ENCODE results near the gene CMIP. TPM values are rescaled to one million over a fixed set of nuclear protein-coding genes. Genes with fewer than 3 reads are reported as not detected.

The CMIP gene
- total RNA-seq, 1 donor from 2014 or later = 19.8 TPM

DNA sequence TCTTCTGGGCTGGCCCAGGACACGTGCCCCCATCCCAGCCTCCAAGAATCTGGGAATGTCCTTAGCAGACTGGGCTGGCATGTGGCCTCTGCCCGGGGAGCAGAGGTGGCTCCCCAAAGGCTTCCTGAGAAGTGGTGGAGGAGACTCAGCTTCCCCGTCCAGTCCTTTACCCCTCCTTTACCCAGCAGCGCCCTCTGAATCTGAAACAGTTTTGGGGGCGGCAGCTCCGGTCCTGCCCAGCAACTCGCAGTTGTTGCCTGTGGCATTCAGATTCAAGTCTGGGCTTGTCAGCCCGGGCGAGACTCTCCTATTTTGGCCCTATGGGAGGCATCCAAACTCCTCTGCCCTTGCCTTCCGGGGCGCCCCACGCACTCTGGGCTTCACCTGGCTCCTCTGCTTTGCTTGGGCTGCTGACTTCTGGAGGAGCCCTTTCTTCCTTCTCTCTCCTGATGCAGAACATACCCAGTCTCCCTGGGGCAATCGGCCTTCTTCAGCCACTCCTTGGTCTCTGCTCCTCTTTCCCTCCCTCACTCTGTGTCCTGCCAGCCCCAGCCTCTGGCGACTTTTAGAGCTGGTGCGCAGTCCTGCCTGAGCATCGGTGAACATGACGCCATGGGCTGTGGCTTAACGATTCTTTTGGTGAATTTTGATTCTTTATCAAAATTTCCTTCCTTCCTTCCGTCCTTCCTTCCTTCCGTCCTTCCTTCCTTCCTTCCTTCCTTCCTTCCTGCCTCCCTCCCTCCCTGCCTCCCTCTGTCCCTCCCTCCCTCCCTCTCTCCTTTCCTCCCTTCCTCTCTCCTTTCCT, 55.2 kb downstream of the CMIP start:
- DNase-seq (ENCODE audit: low spot score) = no peak
- intact Hi-C loops (cut with DNase I) = no loop called here

- DNase-seq (ENCODE audit: low spot score) = no peak
- intact Hi-C loops (cut with DNase I) = no loop called here
Measured at GRCh38 chr16:81500833-81501521, 56.4 kb downstream of the CMIP start.

- intact Hi-C loops (cut with DNase I) = no loop called here
- no peak for DNase-seq (ENCODE audit: low spot score)
Measured at GRCh38 chr16:81502396-81503070, 57.9 kb downstream of the CMIP start.

DNA sequence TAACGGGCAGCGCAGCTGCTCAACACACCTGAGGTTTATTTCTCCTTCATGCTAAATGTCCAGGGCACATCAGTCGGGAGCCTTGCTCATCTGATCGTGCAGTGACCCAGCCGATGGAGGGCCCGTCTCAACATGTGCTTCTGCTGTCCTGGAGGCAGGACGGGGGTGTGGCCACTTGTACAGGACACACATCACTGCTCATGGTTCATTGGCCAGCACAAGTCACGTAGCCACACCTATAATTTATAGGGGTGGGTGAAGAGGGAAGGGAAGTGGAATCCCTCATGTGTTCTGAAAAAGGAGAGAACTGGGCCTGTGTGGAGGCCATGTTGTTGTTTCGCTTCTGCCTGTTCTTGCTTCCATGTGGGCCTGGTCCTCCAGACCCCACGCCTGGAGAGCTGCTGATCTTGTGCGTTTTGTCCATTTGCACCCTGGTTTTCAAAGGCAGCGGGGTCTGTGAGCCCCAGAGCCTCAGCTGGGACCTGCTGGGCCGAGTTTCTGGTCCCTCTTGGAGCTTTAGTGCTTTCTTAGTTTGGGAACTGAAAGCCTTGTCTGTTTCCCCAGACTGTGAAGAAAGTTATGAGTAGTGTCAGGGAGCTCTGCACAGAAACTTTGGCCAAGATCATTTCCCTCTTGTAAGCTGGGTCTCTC, 60.5 kb downstream of the CMIP start:
- no peak for DNase-seq (ENCODE audit: low spot score)
- intact Hi-C loops (cut with DNase I) = no loop called here

GRCh38 chr16:81509404-81509803, 64.8 kb downstream of the CMIP start:
- intact Hi-C loops (cut with DNase I) = no loop called here
- no peak for DNase-seq (ENCODE audit: low spot score)

- intact Hi-C loops (cut with DNase I) = no loop called here
Measured at GRCh38 chr16:81510016-81510415, 65.4 kb downstream of the CMIP start.

GRCh38 chr16:81511371-81511770, 66.8 kb downstream of the CMIP start:
- no peak for DNase-seq (ENCODE audit: low spot score)
- intact Hi-C loops (cut with DNase I) = no loop called here

More at GRCh38 chr16:81510016-81510415, 65.4 kb downstream of the CMIP start:
- DNase-seq (ENCODE audit: low spot score) = no peak

DNA sequence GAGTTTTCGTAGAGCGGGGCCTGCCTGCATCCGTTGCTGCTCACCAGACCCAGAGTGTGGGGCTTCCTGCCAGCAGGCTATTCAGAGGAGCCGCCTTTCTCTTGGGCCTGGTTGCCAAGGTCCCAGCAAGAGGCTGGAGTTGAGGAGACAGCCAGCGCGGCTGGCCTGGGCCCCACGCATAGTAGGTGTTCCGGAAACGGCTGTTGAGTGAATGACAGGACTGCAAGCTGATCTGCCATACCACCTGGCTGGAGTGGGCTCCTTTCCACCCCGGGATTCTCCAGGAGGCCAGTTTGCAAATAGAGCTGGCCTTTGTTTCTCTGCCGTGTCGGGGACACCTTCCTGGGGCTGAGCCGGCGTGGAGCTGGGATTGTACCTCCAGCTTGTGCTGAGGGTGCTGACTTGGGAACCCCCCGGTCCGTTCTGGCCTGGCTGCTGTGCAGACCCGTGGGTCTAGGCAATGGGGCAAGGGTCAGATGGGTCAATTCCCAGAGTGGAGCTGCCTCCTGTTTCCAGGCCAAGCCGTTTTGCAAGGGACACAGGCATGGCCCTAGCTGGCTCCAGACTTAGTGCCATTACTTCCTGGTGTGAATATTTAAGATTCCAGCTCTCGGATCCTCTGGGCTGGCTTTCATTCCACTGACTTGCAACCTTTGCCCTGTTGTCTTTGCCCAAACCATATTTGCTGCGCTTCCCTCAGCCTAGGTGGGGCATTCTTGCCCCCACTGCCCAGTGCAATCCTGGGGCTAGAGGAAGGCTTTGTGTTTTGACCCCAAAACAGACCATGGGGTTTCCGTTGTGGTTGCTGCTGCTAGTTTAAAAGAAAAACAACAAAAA, 68.8 kb downstream of the CMIP start:
- intact Hi-C loops (cut with DNase I) = no loop called here
- DNase-seq (ENCODE audit: low spot score) = no peak

DNA sequence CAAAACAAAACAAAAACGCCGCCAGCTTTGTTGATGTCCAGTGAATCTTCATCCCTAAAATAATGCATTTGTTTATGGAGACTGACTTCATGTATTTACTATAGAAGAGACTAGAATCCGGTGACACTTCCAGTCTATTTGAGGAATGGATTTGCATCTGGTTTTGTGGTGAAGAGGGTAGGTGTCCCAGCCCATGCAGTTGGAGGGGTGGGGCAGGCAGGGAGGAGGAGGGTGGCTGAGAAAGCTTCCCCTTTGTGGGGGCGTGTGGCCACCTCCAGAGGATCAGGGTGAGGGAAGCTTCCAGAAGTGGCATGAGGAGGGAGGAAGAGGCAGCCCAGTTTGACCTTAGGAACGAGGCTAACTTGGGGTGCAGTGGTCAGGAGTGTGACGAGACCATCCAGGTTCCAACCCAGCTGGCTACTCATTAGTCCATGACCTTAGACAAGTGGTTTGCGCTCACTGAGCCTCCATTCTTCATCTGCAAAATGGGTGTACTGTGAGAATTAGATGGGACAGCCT, 69.5 kb downstream of the CMIP start:
- intact Hi-C loops (cut with DNase I) = no loop called here

GRCh38 chr16:81514568-81515258, 70.1 kb downstream of the CMIP start:
- intact Hi-C loops (cut with DNase I) = no loop called here
- no peak for DNase-seq (ENCODE audit: low spot score)

More for the DNA sequence above, 69.5 kb downstream of the CMIP start:
- DNase-seq (ENCODE audit: low spot score) = no peak

GRCh38 chr16:81515281-81515680, 70.7 kb downstream of the CMIP start:
- intact Hi-C loops (cut with DNase I) = no loop called here
- no peak for DNase-seq (ENCODE audit: low spot score)

- intact Hi-C loops (cut with DNase I) = no loop called here
- no peak for DNase-seq (ENCODE audit: low spot score)
Measured at GRCh38 chr16:81515721-81516120, 71.1 kb downstream of the CMIP start.

- intact Hi-C loops (cut with DNase I) = no loop called here
- DNase-seq (ENCODE audit: low spot score) = no peak
Measured at GRCh38 chr16:81516478-81517149, 72.0 kb downstream of the CMIP start.

DNA sequence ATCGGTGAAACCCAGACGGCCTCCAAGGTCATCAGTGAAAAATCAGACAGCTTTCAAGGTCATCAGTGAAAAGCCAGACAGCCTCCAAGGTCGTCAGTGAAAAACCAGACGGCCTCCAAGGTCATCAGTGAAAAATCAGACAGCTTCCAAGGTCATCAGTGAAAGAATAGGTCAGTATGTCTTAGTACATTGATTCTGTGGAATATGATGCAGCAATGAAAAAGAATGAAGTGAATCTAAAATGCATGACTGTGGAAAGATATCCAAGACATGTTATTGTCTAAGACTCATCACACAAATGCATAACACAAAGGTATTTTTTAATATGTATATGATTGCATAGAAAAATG, 72.5 kb downstream of the CMIP start:
- intact Hi-C loops (cut with DNase I) = no loop called here
- DNase-seq (ENCODE audit: low spot score) = no peak

DNA sequence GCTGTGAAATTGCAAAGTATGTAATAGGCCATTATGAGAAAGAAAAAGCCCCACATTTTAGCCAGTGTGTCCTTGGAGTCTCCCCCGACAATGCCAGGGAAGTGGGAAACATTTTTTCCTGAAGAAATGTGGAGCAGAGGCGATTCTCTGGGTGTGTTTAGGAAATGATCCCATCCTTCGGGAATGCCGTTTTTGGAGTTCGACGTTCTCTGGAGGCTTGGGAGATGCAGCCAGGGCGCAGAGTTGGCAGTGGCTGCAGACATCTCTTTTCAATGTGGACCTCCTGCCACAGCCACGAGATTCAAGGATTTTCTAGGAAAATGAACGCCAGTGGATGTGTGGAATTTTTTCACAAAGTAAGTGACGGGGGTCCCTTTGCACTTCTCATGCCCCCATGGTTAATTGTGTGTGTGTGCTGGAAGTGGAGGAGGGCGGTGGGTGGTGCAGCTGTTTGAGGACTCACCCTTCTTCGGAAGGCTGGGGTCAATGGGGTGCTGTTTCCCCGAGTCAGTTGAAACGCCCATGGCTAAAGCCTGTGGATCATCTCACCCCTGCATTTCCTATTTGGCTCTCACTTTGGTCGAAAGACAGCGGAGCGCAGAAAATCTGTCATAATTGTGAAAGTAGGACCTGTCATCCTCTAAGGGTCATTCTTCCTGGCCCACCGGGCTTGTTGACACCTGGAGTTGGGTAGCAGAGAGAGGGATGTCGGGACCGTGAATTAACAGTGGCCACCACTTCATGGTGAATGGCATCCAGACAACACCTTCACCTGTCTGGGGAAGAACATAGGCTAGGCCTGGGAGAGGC, 73.2 kb downstream of the CMIP start:
- no peak for DNase-seq (ENCODE audit: low spot score)
- intact Hi-C loops (cut with DNase I) = no loop called here

DNA sequence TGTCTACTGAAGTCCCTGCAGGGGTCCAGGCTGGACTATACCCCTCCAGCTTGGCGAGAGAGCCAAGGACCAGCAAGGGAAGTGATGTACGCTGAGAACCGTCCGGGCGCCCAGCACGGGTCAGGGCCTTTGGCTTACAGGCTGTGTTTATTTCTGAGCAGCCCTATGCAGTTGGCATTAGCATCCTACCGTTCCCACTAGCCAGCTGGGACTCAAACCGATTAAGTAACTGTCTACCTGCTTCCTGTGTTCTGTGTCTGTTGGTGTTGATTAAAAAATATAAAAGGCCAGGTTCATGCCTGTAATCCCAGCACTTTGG, 73.8 kb downstream of the CMIP start:
- no peak for DNase-seq (ENCODE audit: low spot score)
- intact Hi-C loops (cut with DNase I) = no loop called here

Measured in cardiac septum (tissue), 1 donor.